Suppressor macrophage treated with lipopolysaccharide for 4 hours (primary cell): ENCODE results near the gene COX6B2.

ENCODE experiments used
- DNase-seq: peaks from one replicate; pipeline ENCODE4 v3.0.0-alpha.2; 2020

COX6B2 gene

GRCh38 chr19:55362174-55362989 is 7.9 kb upstream of the COX6B2 start:
- no peak for DNase-seq

- no peak for DNase-seq
These were observed 6.4 kb upstream of the COX6B2 start for GRCh38 chr19:55360902-55361301.

- DNase-seq: no peak
These were observed 4.7 kb upstream of the COX6B2 start for GRCh38 chr19:55358943-55359908.

GRCh38 chr19:55358493-55358892 is 4.0 kb upstream of the COX6B2 start:
- DNase-seq: no peak

DNA sequence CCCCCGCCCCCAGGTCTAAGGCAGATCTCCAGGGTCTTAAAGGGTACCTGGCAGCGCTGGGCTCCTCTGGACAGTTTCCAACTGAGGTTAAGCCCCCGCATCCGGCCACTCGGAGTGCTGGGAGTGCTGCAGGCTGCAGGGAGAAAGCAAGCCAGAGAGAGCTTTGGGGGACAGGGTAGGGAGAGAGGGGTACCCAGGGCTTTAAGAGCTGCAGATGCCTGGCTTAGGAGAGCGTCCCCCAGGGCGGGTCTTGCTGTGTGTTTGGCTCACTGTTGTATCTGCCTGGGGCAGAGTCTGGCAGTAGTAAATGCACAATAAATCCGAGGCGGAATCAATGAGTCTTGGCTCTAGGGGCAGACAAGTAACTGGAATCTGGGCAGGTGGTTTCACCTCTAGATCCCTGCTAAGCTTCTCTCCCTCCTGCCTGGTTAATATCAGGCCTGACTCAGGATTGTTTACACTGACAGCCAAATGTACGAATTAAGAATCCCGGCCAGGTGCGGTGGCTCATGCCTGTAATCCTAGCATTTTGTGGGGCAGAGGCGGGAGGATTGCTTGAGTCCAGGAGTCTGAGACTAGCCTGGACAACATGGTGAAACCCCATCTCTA is 798 bp upstream of the COX6B2 start:
- no peak for DNase-seq

DNA sequence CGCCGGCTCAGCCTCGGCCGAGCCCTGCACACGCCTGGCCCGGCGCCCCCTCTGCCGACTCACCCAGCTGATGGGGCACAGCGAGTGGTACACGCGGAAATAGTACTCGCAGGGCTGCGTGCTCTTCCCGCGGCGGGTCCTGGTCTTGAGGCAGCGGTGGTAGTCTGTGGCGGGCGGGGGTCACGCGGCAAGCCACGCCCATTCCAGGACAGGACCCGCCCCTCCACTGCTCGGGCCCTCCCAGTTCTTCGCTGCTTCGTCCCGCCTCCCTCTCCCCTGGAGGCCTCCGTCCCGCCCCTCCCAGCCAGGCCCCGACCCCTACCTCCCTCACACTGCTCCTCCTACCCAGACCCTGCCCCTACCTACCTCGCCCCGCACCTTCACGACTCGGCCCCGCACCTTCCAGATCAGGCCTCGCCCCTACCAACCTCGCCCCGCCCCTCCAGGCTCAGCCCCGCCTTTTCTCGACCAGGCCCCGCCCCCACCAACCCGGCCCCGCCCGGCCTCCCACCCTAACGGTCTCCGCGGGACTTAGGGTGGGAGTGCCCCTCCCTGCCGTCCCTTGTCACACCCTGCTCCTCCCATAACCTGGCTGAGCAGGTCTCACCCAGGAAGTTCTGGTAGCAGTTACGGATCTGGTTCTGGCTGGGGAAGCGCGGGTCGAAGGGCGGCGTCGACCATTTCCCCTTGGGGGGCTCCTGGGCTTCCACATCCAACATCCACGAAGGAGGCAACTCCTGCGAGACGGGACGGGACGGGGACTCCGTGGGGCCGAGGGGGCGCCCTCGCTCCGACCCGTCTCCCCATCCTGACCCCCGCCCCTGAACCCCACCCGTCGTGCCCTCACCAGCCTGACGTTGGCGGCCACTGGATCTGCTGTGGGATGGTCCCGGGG is 469 bp downstream of the COX6B2 start:
- peak; percentile 80 for DNase-seq

GRCh38 chr19:55353356-55353802 is 1.1 kb downstream of the COX6B2 start:
- no peak for DNase-seq

GRCh38 chr19:55352549-55353145 is 1.9 kb downstream of the COX6B2 start:
- DNase-seq: no peak

- DNase-seq: no peak
These were observed 2.5 kb downstream of the COX6B2 start for GRCh38 chr19:55352040-55352439.

DNA sequence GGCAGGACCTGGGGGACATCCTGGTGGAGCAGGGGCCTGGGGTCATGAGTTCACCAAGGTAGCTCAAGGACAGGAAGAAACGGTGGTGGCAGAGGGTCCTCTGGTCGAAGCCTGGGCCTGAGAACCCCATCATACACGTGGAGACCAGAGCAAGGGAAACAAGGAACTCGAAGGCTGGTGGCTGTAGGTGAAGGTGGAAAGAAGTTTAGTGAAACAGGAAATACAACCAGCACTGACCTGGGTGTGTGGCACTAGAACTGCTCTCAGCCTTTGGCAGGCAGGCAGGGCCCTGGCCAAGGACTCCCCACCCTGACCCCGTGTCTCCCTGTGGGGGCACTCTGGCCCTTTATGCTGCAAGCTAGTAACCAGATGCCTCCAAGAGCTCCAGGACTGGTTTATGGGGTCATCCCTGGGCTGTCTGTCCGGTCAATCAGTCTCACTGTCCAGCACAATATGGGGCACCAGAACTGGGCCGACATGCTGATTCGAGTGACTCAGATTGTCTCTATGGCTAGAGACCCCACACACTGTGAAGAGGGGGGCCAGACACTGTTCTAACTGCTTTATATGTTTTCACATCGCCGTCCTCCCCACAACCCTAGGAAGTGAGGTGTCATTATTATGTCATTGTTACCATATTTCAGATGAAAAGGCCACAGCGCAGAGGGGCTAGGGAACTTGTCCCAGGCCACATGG is 3.8 kb downstream of the COX6B2 start:
- DNase-seq: no peak

DNA sequence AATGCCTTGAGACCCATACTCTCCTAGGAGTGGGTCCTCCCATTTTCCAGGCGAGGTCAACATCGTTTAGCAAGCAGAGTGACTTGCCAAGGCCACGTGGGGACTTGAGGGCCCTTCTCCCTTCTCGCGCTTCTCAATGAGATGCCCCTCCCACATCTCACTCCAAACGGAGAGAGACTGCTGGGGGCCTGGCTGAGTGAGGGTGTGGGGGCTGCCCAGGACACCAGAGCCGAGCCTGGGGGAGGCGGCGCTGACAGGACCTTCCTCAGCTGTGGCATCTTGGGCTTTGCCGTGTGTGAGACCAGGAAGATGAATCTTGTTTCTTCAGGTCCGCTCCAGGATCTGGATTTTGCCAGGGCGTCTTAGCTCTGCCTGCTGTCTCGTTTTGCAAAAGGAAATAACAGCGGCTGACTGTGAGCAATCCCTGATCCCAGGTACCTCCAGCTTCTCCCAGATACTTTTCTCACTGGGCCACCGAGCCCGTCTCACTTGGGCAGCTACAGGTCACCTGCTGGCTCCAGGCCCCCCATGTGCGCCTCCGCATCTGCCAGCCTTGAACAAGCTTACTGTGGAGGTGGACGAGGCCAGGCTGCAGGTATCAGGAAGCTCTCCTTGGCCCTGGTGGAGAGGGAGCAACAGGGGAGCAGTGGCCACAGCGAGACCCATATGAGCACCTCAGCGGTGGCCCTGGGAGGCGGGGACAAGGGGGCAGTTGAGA is 6.0 kb downstream of the COX6B2 start:
- DNase-seq: no peak

DNA sequence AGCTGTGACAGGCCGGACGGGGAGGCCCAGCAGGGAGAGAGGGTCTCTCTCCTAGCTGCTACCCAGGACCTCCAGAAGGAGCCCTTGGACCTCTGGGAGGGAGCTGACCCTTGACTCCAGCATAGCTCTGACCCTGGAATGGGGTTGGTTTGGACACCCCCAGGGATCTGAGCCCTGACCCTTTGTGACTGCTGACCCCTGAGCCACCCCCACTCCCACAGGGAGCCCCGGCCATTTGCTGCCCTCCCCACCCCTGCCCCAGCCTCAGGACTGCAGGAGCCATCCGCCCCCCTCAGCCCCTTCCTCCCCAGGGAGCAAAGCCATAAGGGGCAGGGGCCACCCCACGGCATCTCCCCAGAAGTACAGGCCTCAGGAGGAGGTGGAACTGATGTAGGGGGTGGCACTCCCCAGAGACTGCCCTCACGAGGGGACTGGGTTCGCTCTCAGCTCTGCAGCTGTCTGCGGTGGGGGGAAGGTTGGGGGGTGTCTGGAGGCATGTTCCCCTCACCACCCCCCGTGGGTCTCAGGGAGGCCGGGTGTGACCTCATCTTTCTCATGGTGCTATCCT is 7.0 kb downstream of the COX6B2 start:
- DNase-seq: no peak

- DNase-seq: no peak
These were observed 7.6 kb downstream of the COX6B2 start for GRCh38 chr19:55346725-55347441.

- no peak for DNase-seq
These were observed 8.4 kb downstream of the COX6B2 start for GRCh38 chr19:55345818-55346724.

DNA sequence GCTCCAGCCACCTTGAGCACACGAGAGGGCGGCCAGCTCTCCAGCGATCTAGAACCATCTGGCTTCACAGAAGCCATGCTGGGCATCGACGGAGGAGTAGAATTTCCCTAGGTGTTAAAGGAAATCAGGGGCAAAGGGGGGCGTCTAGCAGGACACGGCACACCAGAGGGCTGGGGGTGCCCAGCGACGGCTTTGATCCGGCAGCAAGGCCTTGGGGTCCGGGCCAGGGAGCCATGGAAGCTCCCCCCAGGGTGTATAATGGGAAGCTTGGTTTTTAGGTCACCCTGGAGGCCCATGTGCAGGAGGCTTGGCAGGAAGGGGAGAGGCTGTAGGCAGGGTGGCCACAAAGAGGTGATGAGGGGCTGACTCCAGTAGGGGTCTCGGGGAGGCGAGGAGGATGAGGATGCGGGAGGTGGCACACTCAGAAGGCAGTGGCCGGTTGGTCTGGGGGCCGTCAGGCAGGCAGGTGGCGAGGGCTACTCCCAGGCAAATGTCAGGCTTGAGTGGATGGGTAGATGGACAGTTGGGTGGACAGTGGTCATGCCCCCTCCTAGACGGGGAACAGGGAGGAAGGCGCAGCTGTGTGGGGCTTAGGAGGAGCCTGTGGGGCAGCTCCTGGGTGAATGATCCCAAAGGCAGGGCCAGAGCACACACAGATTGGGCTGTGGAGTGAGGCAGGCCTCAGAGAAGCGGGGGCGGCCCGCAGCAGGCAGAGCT is 9.3 kb downstream of the COX6B2 start:
- DNase-seq: no peak

DNA sequence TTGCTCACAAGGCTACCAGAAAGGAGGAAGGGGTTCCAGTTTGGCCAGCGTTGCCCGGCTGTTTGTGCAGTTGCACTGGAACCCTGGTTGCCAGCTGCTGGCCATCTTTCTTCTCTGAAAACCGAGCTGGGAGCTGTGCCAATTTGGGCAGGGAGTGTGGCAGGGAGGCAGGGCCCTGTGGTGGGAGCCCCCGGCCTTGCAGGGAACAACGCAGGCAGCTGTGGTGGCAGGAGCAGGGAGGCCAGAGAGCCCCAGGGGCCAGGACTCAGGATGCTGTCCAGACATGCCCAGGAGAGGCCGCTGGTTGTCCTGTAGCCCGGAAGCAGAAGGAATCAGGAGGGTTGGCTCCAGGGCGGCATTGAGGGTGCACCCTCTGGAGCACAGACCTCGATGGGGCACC is 10.1 kb downstream of the COX6B2 start:
- DNase-seq: no peak
